CD1c-positive myeloid dendritic cell (primary cell): Measurements from ENCODE around the gene SZT2.
"Not testable (repeated sequence)": the region's sequence is repeated elsewhere in the genome, so short reads cannot be mapped to it uniquely, and the experiment has no call there.

Source experiments
- DNase-seq: peaks from one replicate; pipeline ENCODE4 v3.0.0-alpha.2; 2016; ENCODE audit errors: extremely low spot score

Gene SZT2

GRCh38 chr1:43363283-43363934 is 26.3 kb upstream of the SZT2 start:
- DNase-seq: peak; percentile 37

GRCh38 chr1:43363935-43364525 is 25.7 kb upstream of the SZT2 start:
- no peak for DNase-seq

- DNase-seq: no peak
Observed at GRCh38 chr1:43365678-43366077, 24.0 kb upstream of the SZT2 start.

- no peak for DNase-seq
Observed at GRCh38 chr1:43366179-43366578, 23.5 kb upstream of the SZT2 start.

GRCh38 chr1:43366601-43367025 is 23.1 kb upstream of the SZT2 start:
- DNase-seq: no peak

- peak; percentile 31 for DNase-seq
Observed at GRCh38 chr1:43367026-43367903, 22.4 kb upstream of the SZT2 start.

- DNase-seq: peak; percentile 96
Observed at GRCh38 chr1:43367904-43368645, 21.6 kb upstream of the SZT2 start, which contains the start of gene ELOVL1. Gene ELOVL1, minus strand, starts transcription at chr1:43368011. Its CDS starts 2,402 bp downstream, at chr1:43365609.

GRCh38 chr1:43368646-43369020 is 21.1 kb upstream of the SZT2 start:
- no peak for DNase-seq

GRCh38 chr1:43369779-43370178 is 19.9 kb upstream of the SZT2 start:
- DNase-seq: not testable (repeated sequence)

- DNase-seq: no peak
Observed at GRCh38 chr1:43370564-43370963, 19.1 kb upstream of the SZT2 start.

GRCh38 chr1:43372172-43372571 is 17.5 kb upstream of the SZT2 start:
- no peak for DNase-seq

GRCh38 chr1:43373066-43373940 is 16.4 kb upstream of the SZT2 start:
- DNase-seq: peak; percentile 31

- DNase-seq: no peak
Observed at GRCh38 chr1:43376723-43377235, 12.9 kb upstream of the SZT2 start.

GRCh38 chr1:43377831-43378230 is 11.9 kb upstream of the SZT2 start:
- DNase-seq: no peak

GRCh38 chr1:43379476-43379875 is 10.2 kb upstream of the SZT2 start:
- no peak for DNase-seq

GRCh38 chr1:43381612-43382011 is 8.1 kb upstream of the SZT2 start:
- peak; percentile 88 for DNase-seq

GRCh38 chr1:43382027-43382779 is 7.5 kb upstream of the SZT2 start:
- DNase-seq: no peak

- no peak for DNase-seq
Observed at GRCh38 chr1:43383449-43383848, 6.2 kb upstream of the SZT2 start.

GRCh38 chr1:43386676-43387075 is 3.0 kb upstream of the SZT2 start:
- no peak for DNase-seq
